H1 (cell line): ENCODE results near the gene TAF4. TPM values are rescaled to one million over a fixed set of nuclear protein-coding genes. Genes with fewer than 3 reads are reported as not detected.

Experiments used
- CTCF ChIA-PET: fragments of 300-600 bp; sonication (Branson Sonifier 250); formaldehyde crosslinking; loops from one replicate; lab custom pipeline; 2021; ENCODE audit not compliant: partially characterized antibody; lab: Charles Lee
- POLR2A ChIA-PET: fragments of 300-600 bp; sonication (Branson Sonifier 250); formaldehyde crosslinking; loops from one replicate; lab custom pipeline; 2021; ENCODE audit warnings: inconsistent platforms; ENCODE audit not compliant: partially characterized antibody; lab: Charles Lee
- DNase-seq, 2 experiments: peaks; one replicate each; pipeline versions ENCODE4 v3.0.0 to v3.0.0-alpha.2; 2010 to 2022; ENCODE audit warnings: low spot score in 2 of 2, low read depth in 1 of 2, mixed read lengths in 1 of 2
- FAIRE-seq: peaks from 2 replicates; lab custom pipeline; 2011; peaks lifted over from hg19 to GRCh38; lab: Jason Lieb, UNC
- H2AFZ ChIP-seq: 2 replicates; pipeline ENCODE4 v1.8.1; 2012; ENCODE audit warnings: low read length, inconsistent platforms
- H2AK5ac ChIP-seq: 2 replicates; pipeline ENCODE4 v1.6.1; 2013; ENCODE audit warnings: low read depth, low read length
- H2BK120ac ChIP-seq: replicated peaks from 2 replicates; pipeline ENCODE3; 2013; ENCODE audit warnings: low read depth, low read length, inconsistent platforms
- H2BK12ac ChIP-seq: 2 replicates; pipeline ENCODE4 v1.6.1; 2013; ENCODE audit warnings: low read depth, low read length
- H2BK15ac ChIP-seq: 2 replicates; pipeline ENCODE4 v1.6.1; 2013; ENCODE audit warnings: low read length
- H2BK20ac ChIP-seq: 2 replicates; pipeline ENCODE4 v1.6.1; 2013; ENCODE audit warnings: low read length
- H2BK5ac ChIP-seq: 2 replicates; pipeline ENCODE4 v1.6.1; 2013; ENCODE audit warnings: low read depth, low read length
- H3K14ac ChIP-seq: 2 replicates; pipeline ENCODE4 v1.6.1; 2013; ENCODE audit warnings: inconsistent platforms; ENCODE audit not compliant: insufficient read length
- H3K18ac ChIP-seq: 2 replicates; pipeline ENCODE4 v1.6.1; 2013; ENCODE audit warnings: low read length; ENCODE audit errors: extremely low read depth
- H3K23ac ChIP-seq: 2 replicates; pipeline ENCODE4 v1.6.1; 2013; ENCODE audit warnings: inconsistent platforms; ENCODE audit not compliant: insufficient read length
- H3K23me2 ChIP-seq: 2 replicates; pipeline ENCODE4 v1.6.1; 2013; ENCODE audit warnings: low read depth, low read length
- H3K27ac ChIP-seq: 2 replicates; pipeline ENCODE4 v1.6.1; 2011; ENCODE audit warnings: low read depth, low read length, inconsistent platforms
- H3K27me3 ChIP-seq, 4 experiments: replicated peaks in 1 of 4; 1 replicate in 1 of 4; 2 replicates in 3 of 4; pipeline versions ENCODE4 v1.6.1 to v1.8.1; 2011 to 2013; ENCODE audit warnings: low read length in 3 of 4, mild to moderate bottlenecking in 3 of 4, inconsistent platforms in 2 of 4, mixed read lengths in 2 of 4, moderate library complexity in 1 of 4; ENCODE audit not compliant: control insufficient read depth in 3 of 4, insufficient read depth in 3 of 4; ENCODE audit errors: extremely low read depth in 1 of 4
- H3K36me3 ChIP-seq, 4 experiments: 2 replicates each; pipeline versions ENCODE4 v1.6.1 to v1.8.1; 2011 to 2013; ENCODE audit warnings: mild to moderate bottlenecking in 4 of 4, low read length in 3 of 4, moderate library complexity in 2 of 4, control low read depth in 1 of 4, inconsistent platforms in 1 of 4; ENCODE audit not compliant: insufficient read depth in 4 of 4, control insufficient read depth in 2 of 4
- H3K4ac ChIP-seq: replicated peaks from 2 replicates; pipeline ENCODE3; 2013; ENCODE audit warnings: low read length, low read depth, mixed read lengths, inconsistent platforms; ENCODE audit not compliant: insufficient read length
- H3K4me1 ChIP-seq, 4 experiments: replicated peaks in 1 of 4; 1 replicate in 1 of 4; 2 replicates in 3 of 4; pipeline versions ENCODE4 v1.6.1 to v1.8.1; 2011 to 2013; ENCODE audit warnings: low read length in 3 of 4, inconsistent platforms in 2 of 4, mixed read lengths in 1 of 4; ENCODE audit not compliant: insufficient read depth in 4 of 4, control insufficient read depth in 3 of 4
- H3K4me2 ChIP-seq, 2 experiments: 2 replicates each; pipeline versions ENCODE4 v1.6.1 to v1.8.1; 2011 to 2013; ENCODE audit warnings: low read depth in 2 of 2, low read length in 2 of 2, control low read depth in 1 of 2, inconsistent platforms in 1 of 2, mild to moderate bottlenecking in 1 of 2; ENCODE audit not compliant: insufficient read depth in 1 of 2
- H3K4me3 ChIP-seq, 4 experiments: fragments of 200-600, 300-600 bp in 1 of 4; sonication (generic), shearing (Covaris generic), sonication (Bioruptor Twin) in 1 of 4; 2 replicates each; pipeline versions ENCODE4 v1.5.1 to v1.8.1; 2011 to 2016; ENCODE audit warnings: low read length in 4 of 4, low read depth in 3 of 4, control low read depth in 2 of 4, inconsistent platforms in 2 of 4, mild to moderate bottlenecking in 2 of 4, mixed read lengths in 1 of 4, moderate library complexity in 1 of 4; ENCODE audit not compliant: insufficient read depth in 2 of 4; ENCODE audit errors: extremely low read depth in 1 of 4
- H3K56ac ChIP-seq: replicated peaks from 2 replicates; pipeline ENCODE3; 2013; ENCODE audit warnings: low read depth, mild to moderate bottlenecking, mixed read lengths, low read length, inconsistent platforms; ENCODE audit not compliant: insufficient read length
- H3K79me1 ChIP-seq: 2 replicates; pipeline ENCODE4 v1.6.1; 2013; ENCODE audit warnings: low read depth, low read length, control low read depth
- H3K79me2 ChIP-seq, 2 experiments: 2 replicates each; pipeline versions ENCODE4 v1.6.1 to v1.8.1; 2012 to 2013; ENCODE audit warnings: low read length in 2 of 2, mild to moderate bottlenecking in 2 of 2, inconsistent platforms in 1 of 2; ENCODE audit not compliant: insufficient read depth in 2 of 2, control insufficient read depth in 1 of 2
- H3K9ac ChIP-seq, 4 experiments: replicated peaks in 1 of 4; 1 replicate in 1 of 4; 2 replicates in 3 of 4; pipeline versions ENCODE4 v1.6.1 to v1.8.1; 2011 to 2013; ENCODE audit warnings: low read depth in 3 of 4, low read length in 3 of 4, control low read depth in 2 of 4, mild to moderate bottlenecking in 2 of 4, moderate library complexity in 2 of 4, inconsistent platforms in 1 of 4; ENCODE audit errors: extremely low read depth in 1 of 4
- H3K9me3 ChIP-seq, 2 experiments: 2 replicates each; pipeline versions ENCODE4 v1.6.1 to v1.8.1; 2012 to 2013; ENCODE audit warnings: mild to moderate bottlenecking in 2 of 2, moderate library complexity in 2 of 2, control low read depth in 1 of 2, inconsistent platforms in 1 of 2, low read depth in 1 of 2, low read length in 1 of 2, mixed read lengths in 1 of 2; ENCODE audit not compliant: insufficient read depth in 2 of 2
- H4K20me1 ChIP-seq, 2 experiments: replicated peaks in 1 of 2; 2 replicates each; pipeline versions ENCODE3 to v1.8.1; 2011 to 2013; ENCODE audit warnings: inconsistent platforms in 2 of 2, low read length in 2 of 2, mild to moderate bottlenecking in 1 of 2; ENCODE audit not compliant: insufficient read depth in 2 of 2, control insufficient read depth in 1 of 2
- H4K5ac ChIP-seq: 2 replicates; pipeline ENCODE4 v1.6.1; 2013; ENCODE audit warnings: low read length, low read depth, mixed read lengths, inconsistent platforms; ENCODE audit not compliant: insufficient read length
- H4K8ac ChIP-seq: 2 replicates; pipeline ENCODE4 v1.8.0; 2013; ENCODE audit warnings: mild to moderate bottlenecking, moderate library complexity, low read length, inconsistent platforms; ENCODE audit not compliant: insufficient read depth; ENCODE audit errors: extremely low read depth
- H4K91ac ChIP-seq: replicated peaks from 2 replicates; pipeline ENCODE3; 2013; ENCODE audit warnings: low read length, mixed read lengths, inconsistent platforms; ENCODE audit not compliant: insufficient read length
- BCL11A ChIP-seq, 2 experiments: IDR thresholded peaks; one replicate each; pipeline ENCODE4 v1.6.1; 2011; ENCODE audit warnings: low read depth in 2 of 2, low read length in 2 of 2, mild to moderate bottlenecking in 2 of 2
- CBX8 ChIP-seq: fragments of 300-800, 300-1000 bp; sonication (generic); IDR thresholded peaks from 2 replicates; pipeline ENCODE4 v1.7.1; 2016; ENCODE audit warnings: low read depth, low read length, borderline replicate concordance
- CEBPB ChIP-seq: IDR thresholded peaks from 2 replicates; pipeline ENCODE4 v1.6.1; 2012; ENCODE audit warnings: low read depth, low read length
- CHD2 ChIP-seq: IDR thresholded peaks from 2 replicates; pipeline ENCODE4 v1.6.1; 2012; ENCODE audit warnings: low read length, improper control_type of control experiment
- EP300 ChIP-seq, 2 experiments: IDR thresholded peaks; 1 replicate in 1 of 2; 2 replicates in 1 of 2; pipeline ENCODE4 v1.6.1; 2011 to 2012; ENCODE audit warnings: low read depth in 2 of 2, low read length in 2 of 2, mild to moderate bottlenecking in 2 of 2, borderline replicate concordance in 1 of 2, inconsistent platforms in 1 of 2, moderate library complexity in 1 of 2
- EZH2 ChIP-seq: fragments of 200-600 bp; sonication (generic); IDR thresholded peaks from 2 replicates; pipeline ENCODE4 v1.7.1; 2012; ENCODE audit warnings: low read depth, mild to moderate bottlenecking, moderate library complexity, low read length, inconsistent platforms; ENCODE audit not compliant: severe bottlenecking
- FOSL1 ChIP-seq: IDR thresholded peaks from 2 replicates; pipeline ENCODE4 v1.6.1; 2011; ENCODE audit warnings: mild to moderate bottlenecking, low read depth, low read length, moderate library complexity; ENCODE audit not compliant: insufficient read depth
- RFX5 ChIP-seq: IDR thresholded peaks from 2 replicates; pipeline ENCODE4 v1.6.1; 2011; ENCODE audit warnings: low read depth, low read length, improper control_type of control experiment, borderline replicate concordance
- SAP30 ChIP-seq: fragments of 300-600 bp; sonication (generic); IDR thresholded peaks from 2 replicates; pipeline ENCODE4 v1.7.1; 2012; ENCODE audit warnings: low read length, moderate library complexity, mild to moderate bottlenecking, inconsistent platforms; ENCODE audit not compliant: insufficient read depth, insufficient replicate concordance
- SIRT6 ChIP-seq: IDR thresholded peaks from one replicate; pipeline ENCODE4 v1.7.1; 2012; ENCODE audit warnings: low read length, inconsistent platforms
- SP1 ChIP-seq: IDR thresholded peaks from 2 replicates; pipeline ENCODE4 v1.6.1; 2011; ENCODE audit warnings: low read depth, low read length
- TBP ChIP-seq: IDR thresholded peaks from 2 replicates; pipeline ENCODE4 v1.6.1; 2011; ENCODE audit warnings: low read depth, low read length, improper control_type of control experiment
- TCF12 ChIP-seq: IDR thresholded peaks from 2 replicates; pipeline ENCODE4 v1.6.1; 2011; ENCODE audit warnings: low read depth, mild to moderate bottlenecking, low read length
- YY1 ChIP-seq: IDR thresholded peaks from 2 replicates; pipeline ENCODE4 v1.6.1; 2011; ENCODE audit warnings: low read depth, mild to moderate bottlenecking, low read length
- WGBS, 2 experiments: shearing (Covaris generic) in 1 of 2; methylation state at CpG; one replicate each; pipeline versions ENCODE4 v1.1.6 to v1.1.7; 2013 to 2015; ENCODE audit warnings: low lambda C conversion rate in 2 of 2, mixed read lengths in 2 of 2, inconsistent platforms in 1 of 2, low coverage in 1 of 2, missing lambda C conversion rate in 1 of 2; ENCODE audit not compliant: insufficient replicate concordance in 2 of 2, insufficient coverage in 1 of 2, insufficient read length in 1 of 2; ENCODE audit errors: extremely low coverage in 1 of 2, missing lambda C conversion rate in 1 of 2; 5-methylcytosine and 5-hydroxymethylcytosine counted together
- polyA plus RNA-seq, 7 experiments: library from polyadenylated mRNA; depleted of rRNA in 3 of 7; stranded (reverse) in 5 of 7; unstranded in 2 of 7; fragments of >200 nt in 5 of 7; fragments of 200-250 nt in 2 of 7; gene quantifications; 1 replicate in 5 of 7; 2 replicates in 1 of 7; 4 replicates in 1 of 7; pipeline versions ENCODE4 v1.2.1 to v1.2.3, GENCODE V29; 2011 to 2013; ENCODE audit warnings: missing spikeins in 2 of 7, mixed read lengths in 2 of 7
- total RNA-seq: library from RNA; stranded (reverse); fragmentation: NEBNext Ultra II Directional; extraction: Animal tissue kit (Norgen Biotek cat#: 25700); gene quantifications from 2 replicates; pipeline ENCODE4 v1.2.1, GENCODE V29; 2021
- TF ChIP-seq, protein P1 (sequence below): IDR thresholded peaks from 2 replicates; pipeline ENCODE4 v1.6.1; 2012; ENCODE audit warnings: inconsistent platforms

TAF4 gene
- total and polyA plus RNA-seq, 2 of the 8 experiments (the other 6 are each of a cell fraction or from before 2014, with no cell fraction given) = 16.0 to 30.1 TPM

DNA sequence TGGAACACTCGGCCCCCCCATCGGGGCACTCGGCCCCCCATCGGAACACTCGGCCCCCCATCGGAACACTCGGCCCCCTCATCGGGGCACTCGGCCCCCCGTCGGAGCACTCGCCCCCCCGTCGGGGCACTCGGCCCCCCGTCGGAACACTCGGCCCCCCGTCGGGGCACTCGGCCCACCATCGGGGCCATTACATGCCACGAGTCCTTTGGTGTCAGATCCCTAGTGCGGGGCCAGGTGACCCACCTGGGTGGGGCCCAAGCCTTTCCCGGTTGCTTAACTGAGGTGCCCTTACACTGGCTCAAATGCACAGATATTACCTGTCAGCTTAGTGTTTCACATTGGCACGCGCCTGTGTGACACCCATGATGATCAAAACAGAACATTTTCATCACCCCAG is 95.9 kb downstream of the TAF4 start:
- no peaks in the 10 kb centered on the region for H4K20me1 ChIP-seq
- H3K18ac ChIP-seq = no peak overlapping the region
- no peak overlapping the region for H3K23ac ChIP-seq
- no peaks in the 10 kb centered on the region; a peak in 2 of 7 replicates for H3K27me3 ChIP-seq
- H3K14ac ChIP-seq = no peak overlapping the region
- no peak overlapping the region for H3K27ac ChIP-seq
- H3K23me2 ChIP-seq = no peaks in the 10 kb centered on the region; the same call in 1 of the 2 replicates
- no peak overlapping the region for H3K56ac ChIP-seq
- H4K91ac ChIP-seq = no peak overlapping the region
- H3K36me3 ChIP-seq = peaks cover 0 to 11% (median 3%) of the 10 kb centered on the region in 4 experiments; a peak in 3 of 8 replicates
- no peak overlapping the region for H3K9ac ChIP-seq
- no peak overlapping the region for H2BK20ac ChIP-seq
- WGBS, 2 experiments = 92% methylated on average over 7 of the region's 27 CpGs; no CpG with 5 or more reads in 1 of the 2 experiments
- H2AFZ ChIP-seq = no peak overlapping the region
- H4K5ac ChIP-seq = no peak overlapping the region
- no peak overlapping the region for H2BK5ac ChIP-seq
- no peak overlapping the region for H2AK5ac ChIP-seq
- H3K79me1 ChIP-seq = no peaks in the 10 kb centered on the region
- H3K79me2 ChIP-seq = no peaks in the 10 kb centered on the region
- no peak overlapping the region for H3K4me2 ChIP-seq
- CTCF ChIA-PET = interaction anchor here (0.7 to 1.0 kb wide), 2 partner anchors 17 to 21 kb away, joined by 3 read pairs; no protein-coding TSS in a partner anchor
- DNase-seq (peak in 1 of 2 experiments; percentile 7), FAIRE-seq (no peak)
- H2BK120ac ChIP-seq = no peak overlapping the region
- H3K9me3 ChIP-seq = no peaks in the 10 kb centered on the region
- peaks cover 0 to 8% (median 3%) of the 10 kb centered on the region in 4 experiments; a peak in 4 of 7 replicates for H3K4me1 ChIP-seq
- POLR2A ChIA-PET = no interaction called here
- H3K4ac ChIP-seq = no peak overlapping the region
- no peak overlapping the region for H4K8ac ChIP-seq
- no peak overlapping the region for H2BK12ac ChIP-seq
- H3K4me3 ChIP-seq = no peak overlapping the region
- no peak overlapping the region for H2BK15ac ChIP-seq
- TF ChIP-seq BCL11A (IDR thresholded peaks at IDR 0.05; ENCODE audit: low read depth in 2 of 2, low read length in 2 of 2) (no peak), FOSL1 (no peak), CBX8 (no peak), CEBPB (no peak), CHD2 (no peak), TCF12 (no peak), EZH2 (no peak), RFX5 (no peak), YY1 (no peak), SP1 (no peak), EP300 (IDR thresholded peaks at IDR 0.05; ENCODE audit: borderline replicate concordance in 1 of 2, low read depth in 2 of 2, low read length in 2 of 2) (no peak), TBP (no peak), SAP30 (no peak), SIRT6 (no peak)
- TF ChIP-seq, protein P1, sequence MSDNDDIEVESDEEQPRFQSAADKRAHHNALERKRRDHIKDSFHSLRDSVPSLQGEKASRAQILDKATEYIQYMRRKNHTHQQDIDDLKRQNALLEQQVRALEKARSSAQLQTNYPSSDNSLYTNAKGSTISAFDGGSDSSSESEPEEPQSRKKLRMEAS = no peak
